ENCODE results near the gene ASPSCR1.

GRCh38 chr17:82042649-82043048 lies 65.2 kb downstream of the ASPSCR1 start:
- TF ChIP-seq JUND (IDR thresholded peaks at IDR 0.05; ENCODE audit: low read length) (no peak), CHD2 (IDR thresholded peaks at IDR 0.05; ENCODE audit: low read length) (no peak), YY1 (IDR thresholded peaks at IDR 0.05; ENCODE audit: low read depth, low read length) (no peak), EP300 (IDR thresholded peaks at IDR 0.05; ENCODE audit: borderline replicate concordance in 1 of 2, low read depth in 2 of 2, low read length in 2 of 2) (no peak)
- TF ChIP-seq, protein P1, sequence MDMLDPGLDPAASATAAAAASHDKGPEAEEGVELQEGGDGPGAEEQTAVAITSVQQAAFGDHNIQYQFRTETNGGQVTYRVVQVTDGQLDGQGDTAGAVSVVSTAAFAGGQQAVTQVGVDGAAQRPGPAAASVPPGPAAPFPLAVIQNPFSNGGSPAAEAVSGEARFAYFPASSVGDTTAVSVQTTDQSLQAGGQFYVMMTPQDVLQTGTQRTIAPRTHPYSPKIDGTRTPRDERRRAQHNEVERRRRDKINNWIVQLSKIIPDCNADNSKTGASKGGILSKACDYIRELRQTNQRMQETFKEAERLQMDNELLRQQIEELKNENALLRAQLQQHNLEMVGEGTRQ (IDR thresholded peaks at IDR 0.05; ENCODE audit: low read length) = no peak
